C4-2B (cell line): Measurements from ENCODE around the gene PEPD.

ENCODE experiments used
- CTCF ChIP-seq: fragments of 450-650 bp; conservative IDR thresholded peaks from 2 replicates; pipeline ENCODE4 v1.5.1; 2017; ENCODE audit warnings: mild to moderate bottlenecking
- ZFX ChIP-seq: fragments of 450-650 bp; IDR thresholded peaks from 2 replicates; pipeline ENCODE4 v1.6.1; 2017

- no peak for TF ChIP-seq CTCF
- no peak for TF ChIP-seq ZFX
These were observed 23.8 kb upstream of the PEPD start for GRCh38 chr19:33545217-33545981.
